H1 (cell line): Measurements from ENCODE around the gene OTX2. TPM values are rescaled to one million over a fixed set of nuclear protein-coding genes. Genes with fewer than 3 reads are reported as not detected.

Experiments
- CTCF ChIA-PET: fragments of 300-600 bp; sonication (Branson Sonifier 250); formaldehyde crosslinking; loops from one replicate; lab custom pipeline; 2021; ENCODE audit not compliant: partially characterized antibody; lab: Charles Lee
- POLR2A ChIA-PET: fragments of 300-600 bp; sonication (Branson Sonifier 250); formaldehyde crosslinking; loops from one replicate; lab custom pipeline; 2021; ENCODE audit warnings: inconsistent platforms; ENCODE audit not compliant: partially characterized antibody; lab: Charles Lee
- DNase-seq, 2 experiments: peaks; one replicate each; pipeline versions ENCODE4 v3.0.0 to v3.0.0-alpha.2; 2010 to 2022; ENCODE audit warnings: low spot score in 2 of 2, low read depth in 1 of 2, mixed read lengths in 1 of 2
- FAIRE-seq: peaks from 2 replicates; lab custom pipeline; 2011; peaks lifted over from hg19 to GRCh38; lab: Jason Lieb, UNC
- H2AFZ ChIP-seq: 2 replicates; pipeline ENCODE4 v1.8.1; 2012; ENCODE audit warnings: low read length, inconsistent platforms
- H2AK5ac ChIP-seq: 2 replicates; pipeline ENCODE4 v1.6.1; 2013; ENCODE audit warnings: low read depth, low read length
- H2BK120ac ChIP-seq: replicated peaks from 2 replicates; pipeline ENCODE3; 2013; ENCODE audit warnings: low read depth, low read length, inconsistent platforms
- H2BK12ac ChIP-seq: 2 replicates; pipeline ENCODE4 v1.6.1; 2013; ENCODE audit warnings: low read depth, low read length
- H2BK15ac ChIP-seq: 2 replicates; pipeline ENCODE4 v1.6.1; 2013; ENCODE audit warnings: low read length
- H2BK20ac ChIP-seq: 2 replicates; pipeline ENCODE4 v1.6.1; 2013; ENCODE audit warnings: low read length
- H2BK5ac ChIP-seq: 2 replicates; pipeline ENCODE4 v1.6.1; 2013; ENCODE audit warnings: low read depth, low read length
- H3K14ac ChIP-seq: 2 replicates; pipeline ENCODE4 v1.6.1; 2013; ENCODE audit warnings: inconsistent platforms; ENCODE audit not compliant: insufficient read length
- H3K18ac ChIP-seq: 2 replicates; pipeline ENCODE4 v1.6.1; 2013; ENCODE audit warnings: low read length; ENCODE audit errors: extremely low read depth
- H3K23ac ChIP-seq: 2 replicates; pipeline ENCODE4 v1.6.1; 2013; ENCODE audit warnings: inconsistent platforms; ENCODE audit not compliant: insufficient read length
- H3K23me2 ChIP-seq: 2 replicates; pipeline ENCODE4 v1.6.1; 2013; ENCODE audit warnings: low read depth, low read length
- H3K27ac ChIP-seq: 2 replicates; pipeline ENCODE4 v1.6.1; 2011; ENCODE audit warnings: low read depth, low read length, inconsistent platforms
- H3K27me3 ChIP-seq, 4 experiments: replicated peaks in 1 of 4; 1 replicate in 1 of 4; 2 replicates in 3 of 4; pipeline versions ENCODE4 v1.6.1 to v1.8.1; 2011 to 2013; ENCODE audit warnings: low read length in 3 of 4, mild to moderate bottlenecking in 3 of 4, inconsistent platforms in 2 of 4, mixed read lengths in 2 of 4, moderate library complexity in 1 of 4; ENCODE audit not compliant: control insufficient read depth in 3 of 4, insufficient read depth in 3 of 4; ENCODE audit errors: extremely low read depth in 1 of 4
- H3K36me3 ChIP-seq, 4 experiments: 2 replicates each; pipeline versions ENCODE4 v1.6.1 to v1.8.1; 2011 to 2013; ENCODE audit warnings: mild to moderate bottlenecking in 4 of 4, low read length in 3 of 4, moderate library complexity in 2 of 4, control low read depth in 1 of 4, inconsistent platforms in 1 of 4; ENCODE audit not compliant: insufficient read depth in 4 of 4, control insufficient read depth in 2 of 4
- H3K4ac ChIP-seq: replicated peaks from 2 replicates; pipeline ENCODE3; 2013; ENCODE audit warnings: low read length, low read depth, mixed read lengths, inconsistent platforms; ENCODE audit not compliant: insufficient read length
- H3K4me1 ChIP-seq, 4 experiments: replicated peaks in 1 of 4; 1 replicate in 1 of 4; 2 replicates in 3 of 4; pipeline versions ENCODE4 v1.6.1 to v1.8.1; 2011 to 2013; ENCODE audit warnings: low read length in 3 of 4, inconsistent platforms in 2 of 4, mixed read lengths in 1 of 4; ENCODE audit not compliant: insufficient read depth in 4 of 4, control insufficient read depth in 3 of 4
- H3K4me2 ChIP-seq, 2 experiments: 2 replicates each; pipeline versions ENCODE4 v1.6.1 to v1.8.1; 2011 to 2013; ENCODE audit warnings: low read depth in 2 of 2, low read length in 2 of 2, control low read depth in 1 of 2, inconsistent platforms in 1 of 2, mild to moderate bottlenecking in 1 of 2; ENCODE audit not compliant: insufficient read depth in 1 of 2
- H3K4me3 ChIP-seq, 4 experiments: fragments of 200-600, 300-600 bp in 1 of 4; sonication (generic), shearing (Covaris generic), sonication (Bioruptor Twin) in 1 of 4; 2 replicates each; pipeline versions ENCODE4 v1.5.1 to v1.8.1; 2011 to 2016; ENCODE audit warnings: low read length in 4 of 4, low read depth in 3 of 4, control low read depth in 2 of 4, inconsistent platforms in 2 of 4, mild to moderate bottlenecking in 2 of 4, mixed read lengths in 1 of 4, moderate library complexity in 1 of 4; ENCODE audit not compliant: insufficient read depth in 2 of 4; ENCODE audit errors: extremely low read depth in 1 of 4
- H3K56ac ChIP-seq: replicated peaks from 2 replicates; pipeline ENCODE3; 2013; ENCODE audit warnings: low read depth, mild to moderate bottlenecking, mixed read lengths, low read length, inconsistent platforms; ENCODE audit not compliant: insufficient read length
- H3K79me1 ChIP-seq: 2 replicates; pipeline ENCODE4 v1.6.1; 2013; ENCODE audit warnings: low read depth, low read length, control low read depth
- H3K79me2 ChIP-seq, 2 experiments: 2 replicates each; pipeline versions ENCODE4 v1.6.1 to v1.8.1; 2012 to 2013; ENCODE audit warnings: low read length in 2 of 2, mild to moderate bottlenecking in 2 of 2, inconsistent platforms in 1 of 2; ENCODE audit not compliant: insufficient read depth in 2 of 2, control insufficient read depth in 1 of 2
- H3K9ac ChIP-seq, 4 experiments: replicated peaks in 1 of 4; 1 replicate in 1 of 4; 2 replicates in 3 of 4; pipeline versions ENCODE4 v1.6.1 to v1.8.1; 2011 to 2013; ENCODE audit warnings: low read depth in 3 of 4, low read length in 3 of 4, control low read depth in 2 of 4, mild to moderate bottlenecking in 2 of 4, moderate library complexity in 2 of 4, inconsistent platforms in 1 of 4; ENCODE audit errors: extremely low read depth in 1 of 4
- H3K9me3 ChIP-seq, 2 experiments: 2 replicates each; pipeline versions ENCODE4 v1.6.1 to v1.8.1; 2012 to 2013; ENCODE audit warnings: mild to moderate bottlenecking in 2 of 2, moderate library complexity in 2 of 2, control low read depth in 1 of 2, inconsistent platforms in 1 of 2, low read depth in 1 of 2, low read length in 1 of 2, mixed read lengths in 1 of 2; ENCODE audit not compliant: insufficient read depth in 2 of 2
- H4K20me1 ChIP-seq, 2 experiments: replicated peaks in 1 of 2; 2 replicates each; pipeline versions ENCODE3 to v1.8.1; 2011 to 2013; ENCODE audit warnings: inconsistent platforms in 2 of 2, low read length in 2 of 2, mild to moderate bottlenecking in 1 of 2; ENCODE audit not compliant: insufficient read depth in 2 of 2, control insufficient read depth in 1 of 2
- H4K5ac ChIP-seq: 2 replicates; pipeline ENCODE4 v1.6.1; 2013; ENCODE audit warnings: low read length, low read depth, mixed read lengths, inconsistent platforms; ENCODE audit not compliant: insufficient read length
- H4K8ac ChIP-seq: 2 replicates; pipeline ENCODE4 v1.8.0; 2013; ENCODE audit warnings: mild to moderate bottlenecking, moderate library complexity, low read length, inconsistent platforms; ENCODE audit not compliant: insufficient read depth; ENCODE audit errors: extremely low read depth
- H4K91ac ChIP-seq: replicated peaks from 2 replicates; pipeline ENCODE3; 2013; ENCODE audit warnings: low read length, mixed read lengths, inconsistent platforms; ENCODE audit not compliant: insufficient read length
- BCL11A ChIP-seq, 2 experiments: IDR thresholded peaks; one replicate each; pipeline ENCODE4 v1.6.1; 2011; ENCODE audit warnings: low read depth in 2 of 2, low read length in 2 of 2, mild to moderate bottlenecking in 2 of 2
- CHD1 ChIP-seq: IDR thresholded peaks from 2 replicates; pipeline ENCODE4 v1.6.1; 2012; ENCODE audit warnings: low read depth, low read length, improper control_type of control experiment
- CHD2 ChIP-seq: IDR thresholded peaks from 2 replicates; pipeline ENCODE4 v1.6.1; 2012; ENCODE audit warnings: low read length, improper control_type of control experiment
- EGR1 ChIP-seq: IDR thresholded peaks from 2 replicates; pipeline ENCODE4 v1.6.1; 2011; ENCODE audit warnings: low read depth, low read length, borderline replicate concordance
- EZH2 ChIP-seq: fragments of 200-600 bp; sonication (generic); IDR thresholded peaks from 2 replicates; pipeline ENCODE4 v1.7.1; 2012; ENCODE audit warnings: low read depth, mild to moderate bottlenecking, moderate library complexity, low read length, inconsistent platforms; ENCODE audit not compliant: severe bottlenecking
- KDM4A ChIP-seq: IDR thresholded peaks from one replicate; pipeline ENCODE4 v1.7.1; 2012; ENCODE audit warnings: low read depth, mild to moderate bottlenecking, moderate library complexity, low read length, inconsistent platforms; ENCODE audit not compliant: severe bottlenecking
- RBBP5 ChIP-seq: IDR thresholded peaks from 2 replicates; pipeline ENCODE4 v1.7.1; 2012; ENCODE audit warnings: low read depth, mild to moderate bottlenecking, inconsistent platforms, low read length, moderate library complexity, borderline replicate concordance
- RFX5 ChIP-seq: IDR thresholded peaks from 2 replicates; pipeline ENCODE4 v1.6.1; 2011; ENCODE audit warnings: low read depth, low read length, improper control_type of control experiment, borderline replicate concordance
- SIRT6 ChIP-seq: IDR thresholded peaks from one replicate; pipeline ENCODE4 v1.7.1; 2012; ENCODE audit warnings: low read length, inconsistent platforms
- SP1 ChIP-seq: IDR thresholded peaks from 2 replicates; pipeline ENCODE4 v1.6.1; 2011; ENCODE audit warnings: low read depth, low read length
- SUZ12 ChIP-seq: fragments of 200-600 bp; sonication (generic); IDR thresholded peaks from 2 replicates; pipeline ENCODE4 v1.6.1; 2012; ENCODE audit warnings: mild to moderate bottlenecking, inconsistent platforms, low read length, moderate library complexity, mixed read lengths
- YY1 ChIP-seq: IDR thresholded peaks from 2 replicates; pipeline ENCODE4 v1.6.1; 2011; ENCODE audit warnings: low read depth, mild to moderate bottlenecking, low read length
- WGBS, 2 experiments: shearing (Covaris generic) in 1 of 2; methylation state at CpG; one replicate each; pipeline versions ENCODE4 v1.1.6 to v1.1.7; 2013 to 2015; ENCODE audit warnings: low lambda C conversion rate in 2 of 2, mixed read lengths in 2 of 2, inconsistent platforms in 1 of 2, low coverage in 1 of 2, missing lambda C conversion rate in 1 of 2; ENCODE audit not compliant: insufficient replicate concordance in 2 of 2, insufficient coverage in 1 of 2, insufficient read length in 1 of 2; ENCODE audit errors: extremely low coverage in 1 of 2, missing lambda C conversion rate in 1 of 2; 5-methylcytosine and 5-hydroxymethylcytosine counted together
- polyA plus RNA-seq, 7 experiments: library from polyadenylated mRNA; depleted of rRNA in 3 of 7; stranded (reverse) in 5 of 7; unstranded in 2 of 7; fragments of >200 nt in 5 of 7; fragments of 200-250 nt in 2 of 7; gene quantifications; 1 replicate in 5 of 7; 2 replicates in 1 of 7; 4 replicates in 1 of 7; pipeline versions ENCODE4 v1.2.1 to v1.2.3, GENCODE V29; 2011 to 2013; ENCODE audit warnings: missing spikeins in 2 of 7, mixed read lengths in 2 of 7
- total RNA-seq: library from RNA; stranded (reverse); fragmentation: NEBNext Ultra II Directional; extraction: Animal tissue kit (Norgen Biotek cat#: 25700); gene quantifications from 2 replicates; pipeline ENCODE4 v1.2.1, GENCODE V29; 2021

Gene OTX2
- total and polyA plus RNA-seq, 2 of the 8 experiments (the other 6 are each of a cell fraction or from before 2014, with no cell fraction given): 33.9 to 155 TPM

DNA sequence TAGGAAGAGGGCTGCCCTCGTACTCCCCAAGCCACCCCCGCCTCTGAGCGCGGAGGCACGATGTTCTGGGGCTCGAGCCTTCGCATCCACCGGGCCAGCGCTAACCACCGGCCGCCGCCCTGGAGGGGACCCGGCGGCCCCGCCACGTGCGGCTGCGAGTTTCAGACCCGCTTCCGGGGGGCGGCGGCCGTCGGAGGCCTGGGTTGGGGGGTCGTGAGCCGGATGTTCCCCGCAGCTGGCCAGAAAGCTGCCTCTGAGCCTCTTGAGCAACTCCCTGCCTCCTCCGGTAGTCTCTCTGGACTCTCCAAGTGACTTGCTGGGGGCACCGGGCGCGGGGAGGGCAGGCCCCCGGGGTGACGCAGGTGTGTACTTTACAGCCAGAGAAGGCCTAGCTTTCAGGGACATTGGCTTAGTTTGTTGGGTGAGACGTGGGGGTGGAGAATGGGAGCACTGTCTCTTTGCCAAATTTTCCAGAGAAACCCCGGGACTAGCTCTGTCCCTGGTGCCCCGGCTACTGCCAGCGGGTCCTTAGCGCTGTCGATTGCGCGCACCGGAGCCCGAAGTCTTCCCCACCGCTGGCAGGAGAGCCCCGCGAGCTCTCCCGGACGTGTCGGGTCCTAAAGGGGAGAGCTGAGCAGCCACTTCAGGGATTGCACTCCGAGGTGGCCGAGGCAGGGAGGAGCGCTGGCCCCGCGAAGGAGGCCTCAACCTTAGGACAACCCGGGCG lies 15.6 kb downstream of the OTX2 start:
- Histone ChIP-seq H3K79me2 (no peaks in the 10 kb centered on the region), H3K27ac (no peak overlapping the region), H3K56ac (peak overlapping the region; percentile 42), H2BK20ac (peak overlapping the region; percentile 75; the same call in 1 of the 2 replicates), H3K4me1 (peaks cover 10 to 26% (median 21%) of the 10 kb centered on the region in 4 experiments; a peak in 6 of 7 replicates), H2AFZ (no peak overlapping the region), H3K79me1 (no peaks in the 10 kb centered on the region), H3K9ac (peak overlapping the region in 3 of 4 experiments; percentile 2 to 49 (median 3); a peak in 1 of 7 replicates), H2BK15ac (peak overlapping the region; percentile 40; the same call in 1 of the 2 replicates), H2BK12ac (peak overlapping the region; percentile 84), H3K36me3 (no peaks in the 10 kb centered on the region; a peak in 1 of 8 replicates), H4K91ac (peak overlapping the region; percentile 68), H3K23ac (no peak overlapping the region), H3K27me3 (peaks cover 2 to 52% (median 40%) of the 10 kb centered on the region in 4 experiments), H2AK5ac (no peak overlapping the region), H4K5ac (peak overlapping the region; percentile 27), H3K4ac (peak overlapping the region; percentile 79), H3K14ac (no peak overlapping the region), H3K18ac (peak overlapping the region; percentile 76), H2BK5ac (peak overlapping the region; percentile 66; the same call in 1 of the 2 replicates), H3K9me3 (no peaks in the 10 kb centered on the region), H3K23me2 (peaks cover 30% of the 10 kb centered on the region), H4K8ac (peak overlapping the region; percentile 90), H3K4me2 (peak overlapping the region; percentile 87 to 92), H2BK120ac (peak overlapping the region; percentile 68), H3K4me3 (peak overlapping the region; percentile 35 to 58 (median 44)), H4K20me1 (no peaks in the 10 kb centered on the region)
- DNase-seq: peak in 1 of 2 experiments; percentile 81
- POLR2A ChIA-PET: interaction anchor here (1.0 to 5.4 kb wide), 7 partner anchors 10 to 50 kb away, joined by 3 to 71 read pairs (median 4); partner anchors contain the start of gene OTX2
- FAIRE-seq: no peak
- CTCF ChIA-PET: interaction anchor here (0.9 to 1.4 kb wide), 7 partner anchors 12 to 258 kb away, joined by 3 to 6 read pairs (median 4); no protein-coding TSS in a partner anchor
- WGBS, 2 experiments: 2% methylated on average over 42 of the region's 56 CpGs; no CpG with 5 or more reads in 1 of the 2 experiments
- TF ChIP-seq BCL11A (IDR thresholded peaks at IDR 0.05; ENCODE audit: low read depth in 2 of 2, low read length in 2 of 2): no peak
- TF ChIP-seq YY1: no peak
- TF ChIP-seq RBBP5: peak; percentile 82
- TF ChIP-seq EZH2: peak; percentile 52
- TF ChIP-seq CHD1: no peak
- peak; percentile 74 for TF ChIP-seq SUZ12
- no peak for TF ChIP-seq CHD2
- TF ChIP-seq RFX5: no peak
- no peak for TF ChIP-seq SP1
- TF ChIP-seq EGR1: no peak
- TF ChIP-seq KDM4A: peak; percentile 71
- TF ChIP-seq SIRT6: no peak
